Endothelial cell of umbilical vein (primary cell): ENCODE measurements around the gene CIAO3. TPM values are rescaled to one million over a fixed set of nuclear protein-coding genes. Genes with fewer than 3 reads are reported as not detected.

Source experiments
- BruUV-seq: library from RNA; stranded (reverse); fragments of 400-500 nt; replicated peaks from 2 replicates; lab custom pipeline; 2021; lab: Mats Ljungman, UMichigan
- CTCF ChIA-PET: fragments of 300-600, 350-600 bp; sonication (Branson Sonifier 250); formaldehyde crosslinking; loops from one replicate; lab custom pipeline; 2021; ENCODE audit warnings: antibody characterized with exemption, inconsistent platforms; lab: Charles Lee
- POLR2A ChIA-PET: fragments of 300-600, 350-600 bp; sonication (Branson Sonifier 250); formaldehyde crosslinking; loops from one replicate; lab custom pipeline; 2021; ENCODE audit warnings: antibody characterized with exemption, inconsistent platforms; lab: Charles Lee
- DNase-seq: peaks from one replicate; pipeline ENCODE4 v3.0.0-alpha.2; 2011; ENCODE audit warnings: low read depth, low spot score
- FAIRE-seq: peaks from 2 replicates; lab custom pipeline; 2011; peaks lifted over from hg19 to GRCh38; lab: Jason Lieb, UNC
- H2AFZ ChIP-seq: 2 replicates; pipeline ENCODE4 v1.6.0; 2012; ENCODE audit warnings: low read depth, low read length, control low read depth, inconsistent platforms
- H3K27ac ChIP-seq: 2 replicates; pipeline ENCODE4 v1.5.1; 2011; ENCODE audit warnings: low read depth, mild to moderate bottlenecking, control low read depth, low read length, moderate library complexity; ENCODE audit not compliant: insufficient read depth
- H3K27me3 ChIP-seq, 2 experiments: 2 replicates each; pipeline versions ENCODE4 v1.6.0 to v1.6.1; 2011; ENCODE audit warnings: low read length in 2 of 2, mixed read lengths in 1 of 2; ENCODE audit not compliant: control insufficient read depth in 2 of 2, insufficient read depth in 2 of 2
- H3K36me3 ChIP-seq, 2 experiments: 2 replicates in 1 of 2; 3 replicates in 1 of 2; pipeline ENCODE4 v1.5.1; 2011; ENCODE audit warnings: low read length in 2 of 2, mild to moderate bottlenecking in 1 of 2, moderate library complexity in 1 of 2; ENCODE audit not compliant: control insufficient read depth in 2 of 2, insufficient read depth in 2 of 2; ENCODE audit errors: extremely low read depth in 1 of 2
- H3K4me1 ChIP-seq: 3 replicates; pipeline ENCODE4 v1.5.1; 2011; ENCODE audit warnings: mild to moderate bottlenecking, low read length; ENCODE audit not compliant: control insufficient read depth, insufficient read depth; ENCODE audit errors: extremely low read depth
- H3K4me2 ChIP-seq: 2 replicates; pipeline ENCODE4 v1.6.1; 2011; ENCODE audit warnings: low read length, control low read depth, mixed read lengths; ENCODE audit not compliant: insufficient read depth
- H3K4me3 ChIP-seq, 3 experiments: fragments of 200-600 bp in 1 of 3; sonication (generic), shearing (Covaris generic) in 1 of 3; replicated peaks in 1 of 3; 2 replicates each; pipeline ENCODE4 v1.5.1; 2011 to 2016; ENCODE audit warnings: control low read depth in 3 of 3, low read length in 3 of 3, mild to moderate bottlenecking in 2 of 3, inconsistent platforms in 1 of 3, low read depth in 1 of 3, moderate library complexity in 1 of 3; ENCODE audit not compliant: insufficient read depth in 1 of 3
- H3K79me2 ChIP-seq: 2 replicates; pipeline ENCODE4 v1.6.0; 2012; ENCODE audit warnings: low read length, inconsistent platforms; ENCODE audit not compliant: control insufficient read depth, insufficient read depth
- H3K9ac ChIP-seq: replicated peaks from 2 replicates; pipeline ENCODE3; 2011; ENCODE audit warnings: low read length, control low read depth; ENCODE audit not compliant: insufficient read depth; ENCODE audit errors: extremely low read depth
- H3K9me1 ChIP-seq: replicated peaks from 3 replicates; pipeline ENCODE4 v1.6.0; 2011; ENCODE audit warnings: mild to moderate bottlenecking, low read length; ENCODE audit not compliant: control insufficient read depth, insufficient read depth; ENCODE audit errors: extremely low read depth
- H3K9me3 ChIP-seq: replicated peaks from 2 replicates; pipeline ENCODE4 v1.5.1; 2012; ENCODE audit warnings: low read length, inconsistent platforms; ENCODE audit not compliant: control insufficient read depth, insufficient read depth
- H4K20me1 ChIP-seq: replicated peaks from 2 replicates; pipeline ENCODE3; 2011; ENCODE audit warnings: mild to moderate bottlenecking, low read length; ENCODE audit not compliant: control insufficient read depth, insufficient read depth; ENCODE audit errors: extremely low read depth
- EZH2 ChIP-seq: IDR thresholded peaks from 2 replicates; pipeline ENCODE4 v1.6.1; 2012; ENCODE audit warnings: borderline replicate concordance, low read depth, mild to moderate bottlenecking, moderate library complexity, low read length, inconsistent platforms; ENCODE audit not compliant: severe bottlenecking
- FOS ChIP-seq: IDR thresholded peaks from 2 replicates; pipeline ENCODE4 v1.6.1; 2011; ENCODE audit warnings: mild to moderate bottlenecking, low read length, moderate library complexity, borderline replicate concordance; ENCODE audit not compliant: insufficient read depth
- GATA2 ChIP-seq: IDR thresholded peaks from 2 replicates; pipeline ENCODE4 v1.7.0; 2011; ENCODE audit warnings: low read depth, mild to moderate bottlenecking, moderate library complexity, mixed read lengths, low read length; ENCODE audit not compliant: insufficient read length, insufficient read depth
- JUN ChIP-seq: IDR thresholded peaks from 2 replicates; pipeline ENCODE4 v1.6.1; 2011; ENCODE audit warnings: borderline replicate concordance, low read depth; ENCODE audit not compliant: insufficient read length, insufficient read depth
- MYC ChIP-seq: IDR thresholded peaks from one replicate; pipeline ENCODE4 v1.6.1; 2011; ENCODE audit warnings: mild to moderate bottlenecking, low read depth, low read length
- POLR2A ChIP-seq: IDR thresholded peaks from 2 replicates; pipeline ENCODE4 v1.6.1; 2012; ENCODE audit warnings: low read depth, mild to moderate bottlenecking, control low read depth, low read length
- POLR2AphosphoS5 ChIP-seq: IDR thresholded peaks from 2 replicates; pipeline ENCODE4 v1.6.1; 2012; ENCODE audit warnings: low read depth, mild to moderate bottlenecking, control low read depth, low read length, moderate library complexity; ENCODE audit not compliant: insufficient read depth
- dilution Hi-C: fragments of 300-500 bp; cut with MboI; formaldehyde crosslinking; loops from one replicate; pipeline ENCODE4 v1.15.0; 2019; ENCODE audit warnings: low sequenced_read_pairs; ENCODE audit not compliant: extremely low pct_ligation_motif_present
- intact Hi-C: fragments of 100-400 bp; cut with micrococcal nuclease; formaldehyde crosslinking; loops from one replicate; pipeline ENCODE4 v1.10.0; 2022
- polyA plus RNA-seq, 4 experiments: library from polyadenylated mRNA; depleted of rRNA in 3 of 4; stranded (reverse) in 3 of 4; unstranded in 1 of 4; fragments of >200 nt; gene quantifications; 2 replicates each; pipeline versions ENCODE4 v1.2.1 to v1.2.3, GENCODE V29; 2011 to 2012; ENCODE audit warnings: missing spikeins in 1 of 4
- total RNA-seq: library from RNA; stranded (reverse); gene quantifications from 2 replicates; pipeline ENCODE4 v1.2.3, GENCODE V29; 2021
- TF ChIP-seq, protein P1 (sequence below), 2 donors: IDR thresholded peaks; 1 replicate in 1 of 2; 2 replicates in 1 of 2; pipeline ENCODE4 v1.5.1; 2011; ENCODE audit warnings: low read length in 2 of 2, mild to moderate bottlenecking in 2 of 2, moderate library complexity in 2 of 2, control low read depth in 1 of 2, inconsistent platforms in 1 of 2, low read depth in 1 of 2; ENCODE audit not compliant: insufficient read depth in 1 of 2; ENCODE audit errors: extremely low read depth in 1 of 2
- TF ChIP-seq, protein P2 (sequence below): IDR thresholded peaks from 2 replicates; pipeline ENCODE4 v1.6.1; 2011; ENCODE audit not compliant: insufficient read depth, insufficient read length

CIAO3 gene
- total and polyA plus RNA-seq, 2 donors (not counting 3 experiments of a cell fraction or from before 2014, with no cell fraction given), result 23.1 to 33.8 TPM

DNA sequence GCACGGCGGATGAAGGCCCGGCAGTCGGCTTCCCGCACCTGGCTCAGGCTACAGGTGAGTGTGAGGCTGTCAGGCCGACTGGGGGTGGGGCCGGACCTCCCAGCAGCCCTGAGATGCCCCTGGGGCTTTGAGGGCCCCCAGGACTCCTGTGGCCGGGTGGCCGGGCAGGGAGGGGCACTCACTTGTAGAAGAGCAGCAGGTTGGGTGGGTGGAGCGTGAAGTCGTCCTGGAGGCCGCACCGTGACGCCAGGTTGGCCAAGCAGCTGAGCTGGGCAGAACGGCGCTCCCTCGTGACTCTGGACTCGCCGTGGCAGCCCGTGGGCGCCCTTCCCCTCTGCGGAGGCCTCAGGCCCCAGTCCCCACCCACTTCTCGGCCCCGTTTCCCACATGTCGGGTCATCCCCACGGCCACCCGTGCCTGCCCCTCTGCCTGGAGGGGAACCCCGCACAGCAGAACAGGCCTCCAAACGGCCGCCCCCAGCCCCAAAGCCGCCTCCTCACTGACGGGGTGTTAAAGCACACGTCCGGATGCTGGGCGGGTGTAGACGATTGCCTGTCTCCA, 34.5 kb upstream of the CIAO3 start:
- DNase-seq (no peak), FAIRE-seq (no peak)
- no TSS peak for BruUV-seq
- no peak overlapping the region for H3K4me3 ChIP-seq
- H3K27me3 ChIP-seq, result no peaks in the 10 kb centered on the region
- no peak overlapping the region for H3K4me2 ChIP-seq
- intact Hi-C loops (no loop called here), dilution Hi-C loops (no loop called here)
- no peak overlapping the region for H3K27ac ChIP-seq
- POLR2A ChIA-PET, result no interaction called here
- H3K9me3 ChIP-seq, result no peaks in the 10 kb centered on the region
- no peaks in the 10 kb centered on the region for H3K79me2 ChIP-seq
- no peaks in the 10 kb centered on the region for H3K36me3 ChIP-seq
- no peaks in the 10 kb centered on the region for H4K20me1 ChIP-seq
- TF ChIP-seq EZH2, result no peak
- no peak for TF ChIP-seq POLR2AphosphoS5
- no peak for TF ChIP-seq POLR2A
- H3K4me1 ChIP-seq, result no peaks in the 10 kb centered on the region
- H2AFZ ChIP-seq, result no peak overlapping the region
- no peak overlapping the region for H3K9ac ChIP-seq
- CTCF ChIA-PET, result no interaction called here
- no peaks in the 10 kb centered on the region for H3K9me1 ChIP-seq

DNA sequence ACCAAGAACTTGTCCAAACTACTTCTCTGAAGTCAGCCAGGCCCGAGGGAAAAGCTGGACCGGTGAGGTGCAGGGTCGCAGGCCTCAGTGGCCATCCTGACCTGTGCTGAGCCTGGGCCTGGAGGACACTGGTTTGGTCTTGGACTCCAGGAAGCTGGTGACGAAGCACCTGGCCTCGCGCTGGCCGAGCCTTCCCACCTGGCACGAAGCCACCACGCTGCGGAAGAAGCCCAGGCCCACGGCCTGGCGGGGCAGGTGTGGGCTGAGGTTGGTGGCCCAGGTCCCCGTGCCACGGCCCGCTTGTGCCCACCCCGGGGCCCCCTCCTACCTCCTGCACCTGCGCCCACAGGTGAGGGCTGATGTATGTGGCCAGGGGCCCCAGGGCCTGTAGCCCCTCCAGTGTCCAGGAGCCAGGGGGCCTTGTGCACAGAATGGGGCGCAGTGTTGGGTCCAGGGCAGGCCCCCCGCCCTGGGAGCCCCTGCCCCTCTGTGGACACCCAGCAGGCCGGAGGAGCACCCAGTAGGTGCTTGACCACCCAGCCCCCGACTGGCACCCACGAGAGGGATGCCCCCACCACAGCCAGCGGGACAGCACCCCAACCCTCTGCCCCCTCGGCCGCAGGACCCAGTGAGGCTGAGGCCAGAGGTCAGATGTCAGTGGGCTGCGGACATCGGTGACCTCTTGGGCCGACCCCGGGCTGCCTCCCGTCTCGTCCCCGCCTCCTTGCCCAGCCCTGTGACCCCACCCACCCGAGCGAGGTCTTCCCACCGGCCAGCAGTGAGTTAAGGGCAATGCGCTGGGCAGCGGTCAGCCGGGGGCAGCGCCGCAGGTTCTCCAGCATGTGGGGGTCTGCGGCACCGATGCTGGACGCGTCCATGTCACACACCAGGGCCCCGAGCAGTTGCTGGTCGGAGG, 33.5 kb upstream of the CIAO3 start:
- no peaks in the 10 kb centered on the region for H3K27me3 ChIP-seq

More for the DNA sequence above, 33.5 kb upstream of the CIAO3 start:
- ChIA-PET POLR2A (no interaction called here), CTCF (no interaction called here)
- intact Hi-C loops (no loop called here), dilution Hi-C loops (no loop called here)
- H3K9me3 ChIP-seq, result no peaks in the 10 kb centered on the region
- H3K79me2 ChIP-seq, result no peaks in the 10 kb centered on the region
- H3K27ac ChIP-seq, result no peak overlapping the region
- no peak for TF ChIP-seq JUN
- no peak for TF ChIP-seq EZH2
- no peak for TF ChIP-seq POLR2A
- no peak for TF ChIP-seq POLR2AphosphoS5
- TF ChIP-seq, protein P1, sequence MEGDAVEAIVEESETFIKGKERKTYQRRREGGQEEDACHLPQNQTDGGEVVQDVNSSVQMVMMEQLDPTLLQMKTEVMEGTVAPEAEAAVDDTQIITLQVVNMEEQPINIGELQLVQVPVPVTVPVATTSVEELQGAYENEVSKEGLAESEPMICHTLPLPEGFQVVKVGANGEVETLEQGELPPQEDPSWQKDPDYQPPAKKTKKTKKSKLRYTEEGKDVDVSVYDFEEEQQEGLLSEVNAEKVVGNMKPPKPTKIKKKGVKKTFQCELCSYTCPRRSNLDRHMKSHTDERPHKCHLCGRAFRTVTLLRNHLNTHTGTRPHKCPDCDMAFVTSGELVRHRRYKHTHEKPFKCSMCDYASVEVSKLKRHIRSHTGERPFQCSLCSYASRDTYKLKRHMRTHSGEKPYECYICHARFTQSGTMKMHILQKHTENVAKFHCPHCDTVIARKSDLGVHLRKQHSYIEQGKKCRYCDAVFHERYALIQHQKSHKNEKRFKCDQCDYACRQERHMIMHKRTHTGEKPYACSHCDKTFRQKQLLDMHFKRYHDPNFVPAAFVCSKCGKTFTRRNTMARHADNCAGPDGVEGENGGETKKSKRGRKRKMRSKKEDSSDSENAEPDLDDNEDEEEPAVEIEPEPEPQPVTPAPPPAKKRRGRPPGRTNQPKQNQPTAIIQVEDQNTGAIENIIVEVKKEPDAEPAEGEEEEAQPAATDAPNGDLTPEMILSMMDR (IDR thresholded peaks at IDR 0.05; ENCODE audit: extremely low read depth in 1 of 2, insufficient read depth in 1 of 2, low read depth in 1 of 2, low read length in 2 of 2), result no peak
- no peak for TF ChIP-seq GATA2
- TF ChIP-seq FOS, result no peak
- TF ChIP-seq, protein P2, sequence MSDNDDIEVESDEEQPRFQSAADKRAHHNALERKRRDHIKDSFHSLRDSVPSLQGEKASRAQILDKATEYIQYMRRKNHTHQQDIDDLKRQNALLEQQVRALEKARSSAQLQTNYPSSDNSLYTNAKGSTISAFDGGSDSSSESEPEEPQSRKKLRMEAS, result no peak
- TF ChIP-seq MYC, result no peak
- FAIRE-seq (no peak), DNase-seq (no peak)
- H3K4me3 ChIP-seq, result no peak overlapping the region
- H2AFZ ChIP-seq, result no peak overlapping the region
- H3K4me2 ChIP-seq, result no peak overlapping the region
- H4K20me1 ChIP-seq, result no peaks in the 10 kb centered on the region
- H3K9ac ChIP-seq, result no peak overlapping the region
- H3K4me1 ChIP-seq, result no peaks in the 10 kb centered on the region
- H3K36me3 ChIP-seq, result no peaks in the 10 kb centered on the region
- BruUV-seq, result no TSS peak
- H3K9me1 ChIP-seq, result no peaks in the 10 kb centered on the region
